PC-9 (cell line): Measurements from ENCODE around the gene SND1.

Experiments
- CTCF ChIP-seq: fragments of 200-600 bp; sonication (generic); conservative IDR thresholded peaks from 2 replicates; pipeline ENCODE4 v1.6.1; 2017; ENCODE audit warnings: mixed run types, antibody characterized with exemption, mild to moderate bottlenecking, moderate library complexity
- EZH2 ChIP-seq: fragments of 200-600 bp; sonication (generic); IDR thresholded peaks from 2 replicates; pipeline ENCODE4 v1.8.0; 2017; ENCODE audit warnings: antibody characterized with exemption, low read depth

- no peak for TF ChIP-seq CTCF
- TF ChIP-seq EZH2, result no peak
These were observed 19.6 kb upstream of the SND1 start for GRCh38 chr7:127632276-127632910.
